Esophagus muscularis mucosa (tissue), 4 donors: ENCODE data around the gene TFB1M. TPM values are rescaled to one million over a fixed set of nuclear protein-coding genes. Genes with fewer than 3 reads are reported as not detected.
"Not testable (repeated sequence)": the region's sequence is repeated elsewhere in the genome, so short reads cannot be mapped to it uniquely, and the experiment has no call there.

Experiments
- DNase-seq: peaks from one replicate; pipeline ENCODE4 v3.0.0-alpha.2; 2017; ENCODE audit errors: extremely low spot score
- H3K27ac ChIP-seq, 4 donors: fragments of 200-600 bp; sonication (generic); replicated peaks in 1 of 4; 1 replicate in 3 of 4; 2 replicates in 1 of 4; pipeline ENCODE4 v1.5.1; 2016 to 2019; ENCODE audit warnings: mild to moderate bottlenecking in 1 of 4
- H3K27me3 ChIP-seq, 4 donors: fragments of 200-600 bp; sonication (generic); one replicate each; pipeline versions ENCODE4 v1.5.1 to v1.6.0; 2016 to 2019
- H3K36me3 ChIP-seq, 4 donors: fragments of 200-600 bp; sonication (generic); one replicate each; pipeline ENCODE4 v1.5.1; 2016 to 2019
- H3K4me1 ChIP-seq, 4 donors: fragments of 200-600 bp; sonication (generic); one replicate each; pipeline ENCODE4 v1.5.1; 2016 to 2019
- H3K4me3 ChIP-seq, 4 donors: fragments of 200-600 bp; sonication (generic); 1 replicate in 2 of 4; 2 replicates in 2 of 4; pipeline ENCODE4 v1.5.1; 2016 to 2019; ENCODE audit warnings: mild to moderate bottlenecking in 4 of 4, moderate library complexity in 1 of 4
- H3K9me3 ChIP-seq, 4 donors: fragments of 200-600 bp; sonication (generic); 1 replicate in 3 of 4; 2 replicates in 1 of 4; pipeline ENCODE4 v1.5.1; 2016 to 2019
- CTCF ChIP-seq, 3 experiments: fragments of 200-600 bp in 2 of 3; fragments of 450-650 bp in 1 of 3; sonication (generic) in 2 of 3; IDR thresholded peaks; one replicate each; pipeline ENCODE4 v1.5.1; 2017 to 2019; ENCODE audit warnings: antibody characterized with exemption in 3 of 3, mild to moderate bottlenecking in 2 of 3, moderate library complexity in 1 of 3
- EP300 ChIP-seq: sonication (generic); formaldehyde crosslinking; IDR thresholded peaks from one replicate; pipeline ENCODE4 v1.6.1; 2017; ENCODE audit warnings: antibody characterized with exemption
- POLR2A ChIP-seq: fragments of 450-650 bp; IDR thresholded peaks from one replicate; pipeline ENCODE4 v1.6.1; 2017; ENCODE audit warnings: antibody characterized with exemption, moderate library complexity, mild to moderate bottlenecking, low read depth
- POLR2AphosphoS5 ChIP-seq, 2 donors: sonication (generic); formaldehyde crosslinking; IDR thresholded peaks; one replicate each; pipeline ENCODE4 v1.6.1; 2017; ENCODE audit warnings: antibody characterized with exemption in 2 of 2
- WGBS: methylation state at CpG from one replicate; pipeline ENCODE4 v1.1.5; 2018; 5-methylcytosine and 5-hydroxymethylcytosine counted together
- intact Hi-C: fragments of 100-400 bp; cut with DNase I; formaldehyde crosslinking; loops from one replicate; pipeline ENCODE4 v1.15.1; 2023
- total RNA-seq, 4 donors: library from RNA; depleted of rRNA; stranded (reverse); fragments of >200 nt; gene quantifications; one replicate each; pipeline versions ENCODE4 v1.1.0 to v1.2.1, GENCODE V29; 2016

TFB1M gene
- total RNA-seq, 4 donors from 2014 or later: 6.5 to 15.4 (median 12.2) TPM

DNA sequence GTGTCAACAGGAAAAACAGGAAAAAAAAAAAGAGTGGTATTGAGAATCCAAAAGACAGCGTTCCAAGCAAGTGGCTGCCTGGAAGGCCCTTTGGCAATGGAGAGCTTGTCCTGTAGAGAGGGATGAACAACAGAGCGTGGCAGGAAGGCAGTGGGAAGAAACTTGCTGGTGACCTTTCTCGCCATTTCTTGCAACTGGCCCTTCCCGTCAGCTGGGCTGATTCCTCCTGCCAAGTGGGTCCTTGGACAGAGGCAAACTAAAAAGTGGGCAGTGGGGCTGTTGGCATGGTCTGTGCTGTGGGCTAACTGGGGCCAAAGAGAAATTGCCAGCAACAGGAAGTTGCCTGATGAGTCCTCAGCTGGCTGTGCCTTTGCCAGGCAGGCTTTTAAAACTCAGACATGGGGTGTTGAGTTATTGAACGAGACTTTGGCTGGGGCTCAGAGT, 94.4 kb downstream of the TFB1M start:
- no peaks in the 10 kb centered on the region for H3K36me3 ChIP-seq
- intact Hi-C loops: no loop called here
- H3K27ac ChIP-seq: no peak overlapping the region
- no peak for TF ChIP-seq CTCF (IDR thresholded peaks at IDR 0.05)
- TF ChIP-seq POLR2AphosphoS5 (IDR thresholded peaks at IDR 0.05): no peak
- WGBS: 87% methylated on average over 5 of the region's 5 CpGs
- DNase-seq: no peak
- H3K27me3 ChIP-seq: no peaks in the 10 kb centered on the region
- no peak overlapping the region for H3K4me3 ChIP-seq
- H3K9me3 ChIP-seq: no peaks in the 10 kb centered on the region
- H3K4me1 ChIP-seq: peaks cover 0 to 20% (median 11%) of the 10 kb centered on the region in 4 donors

- H3K27ac ChIP-seq: no peak overlapping the region
- intact Hi-C loops: no loop called here
- H3K36me3 ChIP-seq: no peaks in the 10 kb centered on the region
- TF ChIP-seq POLR2AphosphoS5 (IDR thresholded peaks at IDR 0.05): no peak
- TF ChIP-seq CTCF (IDR thresholded peaks at IDR 0.05): no peak
- no peak for TF ChIP-seq POLR2A
- no peak for TF ChIP-seq EP300
- H3K27me3 ChIP-seq: no peaks in the 10 kb centered on the region
- 91% methylated on average over 7 of the region's 7 CpGs for WGBS
- H3K4me1 ChIP-seq: peaks cover 0 to 18% (median 11%) of the 10 kb centered on the region in 4 donors
- H3K4me3 ChIP-seq: no peak overlapping the region
- no peak for DNase-seq
- no peaks in the 10 kb centered on the region for H3K9me3 ChIP-seq
These were observed 95.0 kb downstream of the TFB1M start for GRCh38 chr6:155219299-155219698.

GRCh38 chr6:155218711-155219110, 95.6 kb downstream of the TFB1M start:
- H3K9me3 ChIP-seq, H3K27me3 ChIP-seq, H3K4me3 ChIP-seq, intact Hi-C loops, DNase-seq, H3K27ac ChIP-seq, H3K36me3 ChIP-seq: not testable (repeated sequence)
- 93% methylated on average over 20 of the region's 20 CpGs for WGBS
- peaks cover 0 to 15% (median 10%) of the 10 kb centered on the region in 4 donors for H3K4me1 ChIP-seq

DNA sequence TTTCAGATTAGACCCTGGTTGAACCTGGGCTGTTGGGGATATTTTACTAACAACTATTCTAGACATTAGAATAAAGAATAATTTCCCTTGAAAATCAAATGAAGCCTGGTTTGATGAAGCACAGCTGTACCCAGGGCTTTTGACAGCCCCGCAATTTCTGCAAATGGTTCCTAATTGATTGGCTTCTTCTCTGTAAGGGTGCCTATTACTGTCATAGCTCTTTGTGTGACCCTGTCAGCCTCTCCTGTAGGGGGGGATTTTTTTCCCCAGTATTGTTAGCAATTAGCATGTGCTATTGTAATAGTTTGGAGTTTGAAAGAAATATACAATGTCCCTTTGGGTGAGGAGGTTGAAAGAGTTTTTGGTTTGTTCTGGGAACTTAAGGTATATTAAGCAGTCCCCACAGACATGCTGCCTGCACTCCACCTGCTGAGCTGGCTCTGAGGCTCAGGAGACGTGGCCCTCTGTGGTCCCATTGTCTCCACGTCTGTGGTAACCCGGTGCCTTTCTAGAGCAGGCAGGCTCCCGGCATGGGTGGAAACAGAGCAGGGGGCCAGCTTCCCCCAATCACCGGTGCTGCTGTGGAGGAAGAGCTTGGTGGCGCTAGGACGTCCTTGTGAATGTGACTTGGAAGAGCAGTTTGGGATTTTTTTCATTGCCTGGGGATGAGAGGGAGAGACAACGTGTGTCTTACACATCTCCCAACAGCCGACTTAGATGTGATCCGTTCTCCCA, 97.8 kb downstream of the TFB1M start:
- H3K27ac ChIP-seq: peak overlapping the region; percentile 48 to 68 (median 56)
- no peaks in the 10 kb centered on the region for H3K9me3 ChIP-seq
- intact Hi-C loops: no loop called here
- H3K27me3 ChIP-seq: no peaks in the 10 kb centered on the region
- H3K4me1 ChIP-seq: peaks cover 0 to 15% (median 8%) of the 10 kb centered on the region in 4 donors
- 57% methylated on average over 11 of the region's 11 CpGs for WGBS
- H3K4me3 ChIP-seq: peak overlapping the region in 3 of 4 donors; percentile 20 to 37 (median 37)
- no peak for DNase-seq
- no peak for TF ChIP-seq EP300
- TF ChIP-seq CTCF (IDR thresholded peaks at IDR 0.05): no peak
- no peak for TF ChIP-seq POLR2AphosphoS5 (IDR thresholded peaks at IDR 0.05)
- no peak for TF ChIP-seq POLR2A
- no peaks in the 10 kb centered on the region for H3K36me3 ChIP-seq

DNA sequence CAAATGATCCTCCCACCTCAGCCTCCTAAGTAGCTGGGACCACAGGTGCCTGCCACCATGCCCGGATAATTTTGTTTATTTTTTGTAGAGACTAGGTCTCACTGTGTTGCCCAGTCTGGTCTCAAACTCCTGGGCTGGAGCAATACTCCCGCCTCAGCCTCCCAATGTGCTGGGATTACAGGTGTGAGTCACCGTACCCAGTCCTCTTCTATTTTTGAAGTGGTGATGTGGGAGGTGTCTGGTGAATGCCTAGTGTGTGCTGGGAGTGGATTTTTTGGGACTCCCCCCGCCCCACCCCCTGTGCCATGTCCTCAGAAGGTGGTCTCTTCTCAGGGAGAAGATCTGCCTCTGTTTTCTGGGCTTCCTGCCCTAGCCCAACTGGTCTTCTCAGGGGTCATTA, 98.4 kb downstream of the TFB1M start:
- H3K4me1 ChIP-seq: peaks cover 0 to 15% (median 8%) of the 10 kb centered on the region in 4 donors
- 90% methylated on average over 4 of the region's 4 CpGs for WGBS
- H3K27me3 ChIP-seq: no peaks in the 10 kb centered on the region
- H3K36me3 ChIP-seq: no peaks in the 10 kb centered on the region
- H3K9me3 ChIP-seq: no peaks in the 10 kb centered on the region
- intact Hi-C loops: no loop called here
- TF ChIP-seq POLR2AphosphoS5 (IDR thresholded peaks at IDR 0.05) (no peak), EP300 (no peak), CTCF (IDR thresholded peaks at IDR 0.05) (no peak), POLR2A (no peak)
- no peak for DNase-seq
- peak overlapping the region in 3 of 4 donors; percentile 48 to 68 (median 57) for H3K27ac ChIP-seq
- H3K4me3 ChIP-seq: no peak overlapping the region
